ENCODE data around the gene ANKRD13B. TPM values are rescaled to one million over a fixed set of nuclear protein-coding genes. Genes with fewer than 3 reads are reported as not detected.

ANKRD13B gene
- total and polyA plus RNA-seq, 2 of the 13 experiments (the other 11 are each of a cell fraction or from before 2014, with no cell fraction given): 1.7 to 1.8 TPM

DNA sequence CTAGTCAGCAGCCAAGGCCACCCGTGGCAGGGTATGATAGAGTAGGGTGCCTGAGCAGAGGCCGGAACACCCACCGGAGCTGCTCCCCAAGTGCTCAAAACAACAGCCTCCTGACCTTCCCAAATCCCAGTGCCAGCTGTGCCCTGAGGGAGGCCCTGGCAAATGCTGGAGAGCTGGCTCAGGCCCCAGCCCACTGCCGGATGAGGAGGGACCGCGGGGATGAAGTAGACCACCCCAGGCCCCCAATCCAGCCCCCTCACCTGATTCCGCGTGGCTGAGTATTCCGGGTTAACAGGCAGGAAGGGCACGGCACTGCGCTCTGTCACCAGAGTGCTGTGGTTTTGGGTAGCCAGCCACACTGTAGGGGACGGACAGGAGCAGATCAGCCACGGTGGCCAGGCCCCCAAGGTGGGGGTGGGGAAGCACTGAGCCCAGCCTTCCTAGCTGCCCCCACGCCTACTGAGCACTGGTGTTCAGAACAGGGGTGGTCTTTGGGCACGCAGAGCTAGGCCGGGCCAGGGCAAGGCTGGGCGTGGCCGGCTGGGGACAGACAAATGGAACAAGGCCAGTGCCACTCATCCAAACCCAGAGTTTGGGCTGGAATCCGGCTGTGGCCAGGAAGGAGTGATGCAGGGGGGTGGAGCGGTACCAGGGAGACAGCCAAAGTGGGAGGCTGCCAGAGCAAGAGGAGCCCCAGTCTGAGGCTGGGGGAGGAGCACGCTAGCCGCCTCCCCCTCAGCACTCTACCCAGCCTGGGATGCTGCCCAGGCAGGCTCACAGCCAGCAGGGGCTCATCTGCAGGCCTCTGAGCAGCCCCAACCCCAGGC, 15.3 kb upstream of the ANKRD13B start (continued):
- TF ChIP-seq, protein P1, sequence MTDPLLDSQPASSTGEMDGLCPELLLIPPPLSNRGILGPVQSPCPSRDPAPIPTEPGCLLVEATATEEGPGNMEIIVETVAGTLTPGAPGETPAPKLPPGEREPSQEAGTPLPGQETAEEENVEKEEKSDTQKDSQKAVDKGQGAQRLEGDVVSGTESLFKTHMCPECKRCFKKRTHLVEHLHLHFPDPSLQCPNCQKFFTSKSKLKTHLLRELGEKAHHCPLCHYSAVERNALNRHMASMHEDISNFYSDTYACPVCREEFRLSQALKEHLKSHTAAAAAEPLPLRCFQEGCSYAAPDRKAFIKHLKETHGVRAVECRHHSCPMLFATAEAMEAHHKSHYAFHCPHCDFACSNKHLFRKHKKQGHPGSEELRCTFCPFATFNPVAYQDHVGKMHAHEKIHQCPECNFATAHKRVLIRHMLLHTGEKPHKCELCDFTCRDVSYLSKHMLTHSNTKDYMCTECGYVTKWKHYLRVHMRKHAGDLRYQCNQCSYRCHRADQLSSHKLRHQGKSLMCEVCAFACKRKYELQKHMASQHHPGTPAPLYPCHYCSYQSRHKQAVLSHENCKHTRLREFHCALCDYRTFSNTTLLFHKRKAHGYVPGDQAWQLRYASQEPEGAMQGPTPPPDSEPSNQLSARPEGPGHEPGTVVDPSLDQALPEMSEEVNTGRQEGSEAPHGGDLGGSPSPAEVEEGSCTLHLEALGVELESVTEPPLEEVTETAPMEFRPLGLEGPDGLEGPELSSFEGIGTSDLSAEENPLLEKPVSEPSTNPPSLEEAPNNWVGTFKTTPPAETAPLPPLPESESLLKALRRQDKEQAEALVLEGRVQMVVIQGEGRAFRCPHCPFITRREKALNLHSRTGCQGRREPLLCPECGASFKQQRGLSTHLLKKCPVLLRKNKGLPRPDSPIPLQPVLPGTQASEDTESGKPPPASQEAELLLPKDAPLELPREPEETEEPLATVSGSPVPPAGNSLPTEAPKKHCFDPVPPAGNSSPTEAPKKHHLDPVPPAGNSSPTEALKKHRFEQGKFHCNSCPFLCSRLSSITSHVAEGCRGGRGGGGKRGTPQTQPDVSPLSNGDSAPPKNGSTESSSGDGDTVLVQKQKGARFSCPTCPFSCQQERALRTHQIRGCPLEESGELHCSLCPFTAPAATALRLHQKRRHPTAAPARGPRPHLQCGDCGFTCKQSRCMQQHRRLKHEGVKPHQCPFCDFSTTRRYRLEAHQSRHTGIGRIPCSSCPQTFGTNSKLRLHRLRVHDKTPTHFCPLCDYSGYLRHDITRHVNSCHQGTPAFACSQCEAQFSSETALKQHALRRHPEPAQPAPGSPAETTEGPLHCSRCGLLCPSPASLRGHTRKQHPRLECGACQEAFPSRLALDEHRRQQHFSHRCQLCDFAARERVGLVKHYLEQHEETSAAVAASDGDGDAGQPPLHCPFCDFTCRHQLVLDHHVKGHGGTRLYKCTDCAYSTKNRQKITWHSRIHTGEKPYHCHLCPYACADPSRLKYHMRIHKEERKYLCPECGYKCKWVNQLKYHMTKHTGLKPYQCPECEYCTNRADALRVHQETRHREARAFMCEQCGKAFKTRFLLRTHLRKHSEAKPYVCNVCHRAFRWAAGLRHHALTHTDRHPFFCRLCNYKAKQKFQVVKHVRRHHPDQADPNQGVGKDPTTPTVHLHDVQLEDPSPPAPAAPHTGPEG (CRISPR knock-in tag; IDR thresholded peaks at IDR 0.05): no peak
- no peak for TF ChIP-seq MAF1 (CRISPR knock-in tag; IDR thresholded peaks at IDR 0.05; ENCODE audit: borderline replicate concordance)

DNA sequence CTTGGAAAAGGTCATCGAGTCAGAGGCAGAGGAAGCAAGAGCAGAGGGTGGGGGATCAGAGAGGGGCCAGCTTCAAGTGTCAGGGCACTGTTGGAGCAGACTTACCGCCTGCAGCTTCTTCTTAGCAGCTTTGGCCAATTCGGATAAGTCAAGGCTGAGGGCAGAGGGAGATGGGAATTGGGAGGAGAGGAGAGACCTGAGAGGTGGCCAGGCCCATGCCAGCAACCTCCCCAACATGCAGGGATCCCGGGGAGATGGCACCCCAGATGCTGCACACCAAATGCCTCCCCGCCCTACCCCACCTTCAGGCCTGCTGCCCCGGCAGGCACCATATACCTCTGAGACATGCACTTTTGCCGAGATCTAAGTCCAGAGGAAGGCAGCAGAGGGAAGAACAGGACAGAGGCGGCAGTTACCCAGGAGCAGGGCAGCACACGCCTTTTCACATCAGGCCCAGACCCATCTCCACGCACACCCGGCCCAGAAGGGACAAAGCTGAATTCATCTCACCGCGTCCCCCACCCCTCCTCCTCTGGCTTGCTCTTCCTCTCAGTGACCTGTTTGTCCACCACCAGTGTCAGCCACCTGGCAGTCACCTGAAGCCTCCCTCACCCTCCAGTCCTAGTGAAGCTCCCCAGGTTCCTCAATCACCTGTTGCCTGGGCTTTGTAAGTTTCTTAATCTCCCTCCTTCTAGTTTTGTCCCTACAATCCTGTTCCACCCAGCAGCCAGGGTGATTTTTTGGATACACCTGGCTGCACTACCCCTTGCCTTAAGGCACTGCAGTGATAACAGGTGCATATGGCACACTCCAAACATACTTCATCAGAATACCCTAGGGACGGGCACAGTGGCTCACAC, 14.1 kb upstream of the ANKRD13B start:
- BruUV-seq (replicated peaks): no TSS peak
- in situ Hi-C loops (cut with HindIII; ENCODE audit: extremely low pct_ligation_motif_present, low pct_unique_long_range_greater_than_20kb): no loop called here
- POLR2A ChIA-PET: no interaction called here
- intact Hi-C loops (cut with micrococcal nuclease; ENCODE audit: unreplicated experiment): no loop called here
- H3K27me3 ChIP-seq (ENCODE audit: control insufficient read depth in 1 of 2, insufficient read depth in 2 of 2, low read length in 2 of 2): no peaks in the 10 kb centered on the region
- peaks cover 21% of the 10 kb centered on the region for H3K4me1 ChIP-seq (ENCODE audit: insufficient read depth, low read length)
- DNase-seq (ENCODE audit: low spot score) (no peak), ATAC-seq (no peak), FAIRE-seq (no peak)
- no peaks in the 10 kb centered on the region for H3K79me2 ChIP-seq (ENCODE audit: insufficient read depth, low read length)
- H3K36me3 ChIP-seq (replicated peaks in 1 of 2; ENCODE audit: control insufficient read depth in 1 of 2, insufficient read depth in 2 of 2, low read length in 2 of 2): peaks cover 6 to 20% of the 10 kb centered on the region in 2 experiments; a peak in 4 of 5 replicates
- CTCF ChIA-PET (ENCODE audit: low intra/inter-chr PET ratio, low total read pairs): interaction anchor here (0.6 to 3.1 kb wide), 3 partner anchors 13 to 35 kb away, joined by 3 to 39 read pairs (median 13); partner anchors contain the start of gene ANKRD13B
- H3K4me3 ChIP-seq (replicated peaks in 1 of 3; ENCODE audit: insufficient read depth in 1 of 3, low read depth in 2 of 3, low read length in 3 of 3): no peak overlapping the region
- WGBS (ENCODE audit: low lambda C conversion rate): 92% methylated on average over 5 of the region's 14 CpGs
- no peak overlapping the region for H3K27ac ChIP-seq (ENCODE audit: extremely low read length, insufficient read depth, low read length)
- no peak overlapping the region for H3K9ac ChIP-seq (ENCODE audit: insufficient read depth, low read depth, low read length)
- H3K4me2 ChIP-seq (ENCODE audit: low read depth, low read length): no peak overlapping the region
- no peaks in the 10 kb centered on the region for H3K9me3 ChIP-seq (ENCODE audit: low read length)
- no peak overlapping the region for H2AFZ ChIP-seq (ENCODE audit: low read length)
- H4K20me1 ChIP-seq (ENCODE audit: insufficient read depth, low read length): no peaks in the 10 kb centered on the region; the same call in 1 of the 2 replicates
- TF ChIP-seq ZSCAN12 (CRISPR knock-in tag; IDR thresholded peaks at IDR 0.05) (no peak), RXRA (CRISPR knock-in tag; IDR thresholded peaks at IDR 0.05) (no peak), TARDBP (CRISPR knock-in tag; IDR thresholded peaks at IDR 0.05) (no peak), SIN3B (IDR thresholded peaks at IDR 0.05; ENCODE audit: low read length) (no peak), KAT7 (CRISPR knock-in tag; IDR thresholded peaks at IDR 0.05; ENCODE audit: borderline replicate concordance) (no peak)
- TF ChIP-seq, protein P2, sequence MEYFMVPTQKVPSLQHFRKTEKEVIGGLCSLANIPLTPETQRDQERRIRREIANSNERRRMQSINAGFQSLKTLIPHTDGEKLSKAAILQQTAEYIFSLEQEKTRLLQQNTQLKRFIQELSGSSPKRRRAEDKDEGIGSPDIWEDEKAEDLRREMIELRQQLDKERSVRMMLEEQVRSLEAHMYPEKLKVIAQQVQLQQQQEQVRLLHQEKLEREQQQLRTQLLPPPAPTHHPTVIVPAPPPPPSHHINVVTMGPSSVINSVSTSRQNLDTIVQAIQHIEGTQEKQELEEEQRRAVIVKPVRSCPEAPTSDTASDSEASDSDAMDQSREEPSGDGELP (IDR thresholded peaks at IDR 0.05; ENCODE audit: borderline replicate concordance, low read depth): no peak
- TF ChIP-seq, protein P3, sequence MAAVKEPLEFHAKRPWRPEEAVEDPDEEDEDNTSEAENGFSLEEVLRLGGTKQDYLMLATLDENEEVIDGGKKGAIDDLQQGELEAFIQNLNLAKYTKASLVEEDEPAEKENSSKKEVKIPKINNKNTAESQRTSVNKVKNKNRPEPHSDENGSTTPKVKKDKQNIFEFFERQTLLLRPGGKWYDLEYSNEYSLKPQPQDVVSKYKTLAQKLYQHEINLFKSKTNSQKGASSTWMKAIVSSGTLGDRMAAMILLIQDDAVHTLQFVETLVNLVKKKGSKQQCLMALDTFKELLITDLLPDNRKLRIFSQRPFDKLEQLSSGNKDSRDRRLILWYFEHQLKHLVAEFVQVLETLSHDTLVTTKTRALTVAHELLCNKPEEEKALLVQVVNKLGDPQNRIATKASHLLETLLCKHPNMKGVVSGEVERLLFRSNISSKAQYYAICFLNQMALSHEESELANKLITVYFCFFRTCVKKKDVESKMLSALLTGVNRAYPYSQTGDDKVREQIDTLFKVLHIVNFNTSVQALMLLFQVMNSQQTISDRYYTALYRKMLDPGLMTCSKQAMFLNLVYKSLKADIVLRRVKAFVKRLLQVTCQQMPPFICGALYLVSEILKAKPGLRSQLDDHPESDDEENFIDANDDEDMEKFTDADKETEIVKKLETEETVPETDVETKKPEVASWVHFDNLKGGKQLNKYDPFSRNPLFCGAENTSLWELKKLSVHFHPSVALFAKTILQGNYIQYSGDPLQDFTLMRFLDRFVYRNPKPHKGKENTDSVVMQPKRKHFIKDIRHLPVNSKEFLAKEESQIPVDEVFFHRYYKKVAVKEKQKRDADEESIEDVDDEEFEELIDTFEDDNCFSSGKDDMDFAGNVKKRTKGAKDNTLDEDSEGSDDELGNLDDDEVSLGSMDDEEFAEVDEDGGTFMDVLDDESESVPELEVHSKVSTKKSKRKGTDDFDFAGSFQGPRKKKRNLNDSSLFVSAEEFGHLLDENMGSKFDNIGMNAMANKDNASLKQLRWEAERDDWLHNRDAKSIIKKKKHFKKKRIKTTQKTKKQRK (IDR thresholded peaks at IDR 0.05; ENCODE audit: low read length): no peak

All from HepG2 (cell line).